Endothelial cell (in vitro differentiated cells): Measurements from ENCODE around the gene MED25. TPM values are rescaled to one million over a fixed set of nuclear protein-coding genes. Genes with fewer than 3 reads are reported as not detected.
A peak's percentile ranks its signal among the peaks of the same experiment; 100 is the strongest.

ENCODE experiments used
- DNase-seq: peaks from one replicate; pipeline ENCODE4 v3.0.0; 2021; ENCODE audit warnings: low spot score
- H3K27ac Mint-ChIP-seq: one replicate; pipeline ENCODE4 v1.8.0; 2021; ENCODE audit warnings: mixed read lengths, inconsistent platforms; ENCODE audit not compliant: unreplicated experiment
- H3K27me3 Mint-ChIP-seq: one replicate; pipeline ENCODE4 v1.8.0; 2021; ENCODE audit warnings: mild to moderate bottlenecking, moderate library complexity, mixed read lengths, inconsistent platforms; ENCODE audit not compliant: unreplicated experiment
- H3K36me3 Mint-ChIP-seq: one replicate; pipeline ENCODE4 v1.8.0; 2021; ENCODE audit warnings: mild to moderate bottlenecking, low read depth, mixed read lengths, inconsistent platforms; ENCODE audit not compliant: unreplicated experiment
- H3K4me1 Mint-ChIP-seq: one replicate; pipeline ENCODE4 v1.8.0; 2021; ENCODE audit warnings: mild to moderate bottlenecking, mixed read lengths, inconsistent platforms; ENCODE audit not compliant: unreplicated experiment
- H3K4me3 Mint-ChIP-seq: one replicate; pipeline ENCODE4 v1.8.0; 2021; ENCODE audit warnings: mild to moderate bottlenecking, mixed read lengths, inconsistent platforms; ENCODE audit not compliant: unreplicated experiment
- H3K9me3 Mint-ChIP-seq: one replicate; pipeline ENCODE4 v1.8.0; 2021; ENCODE audit warnings: mixed read lengths, inconsistent platforms; ENCODE audit not compliant: unreplicated experiment
- total RNA-seq: library from RNA; stranded (reverse); fragmentation: NEBNext Ultra II Directional; extraction: Animal tissue kit (Norgen Biotek cat#: 25700); gene quantifications from one replicate; pipeline ENCODE4 v1.2.1, GENCODE V29; 2021; ENCODE audit not compliant: unreplicated experiment
- TF ChIP-seq, protein P1 (sequence below): fragments of 200-600 bp; sonication (generic); IDR thresholded peaks from one replicate; pipeline ENCODE4 v1.5.0; 2021; ENCODE audit warnings: antibody characterized with exemption; ENCODE audit not compliant: unreplicated experiment

The MED25 gene
- total RNA-seq, 1 donor from 2014 or later = 117 TPM

DNA sequence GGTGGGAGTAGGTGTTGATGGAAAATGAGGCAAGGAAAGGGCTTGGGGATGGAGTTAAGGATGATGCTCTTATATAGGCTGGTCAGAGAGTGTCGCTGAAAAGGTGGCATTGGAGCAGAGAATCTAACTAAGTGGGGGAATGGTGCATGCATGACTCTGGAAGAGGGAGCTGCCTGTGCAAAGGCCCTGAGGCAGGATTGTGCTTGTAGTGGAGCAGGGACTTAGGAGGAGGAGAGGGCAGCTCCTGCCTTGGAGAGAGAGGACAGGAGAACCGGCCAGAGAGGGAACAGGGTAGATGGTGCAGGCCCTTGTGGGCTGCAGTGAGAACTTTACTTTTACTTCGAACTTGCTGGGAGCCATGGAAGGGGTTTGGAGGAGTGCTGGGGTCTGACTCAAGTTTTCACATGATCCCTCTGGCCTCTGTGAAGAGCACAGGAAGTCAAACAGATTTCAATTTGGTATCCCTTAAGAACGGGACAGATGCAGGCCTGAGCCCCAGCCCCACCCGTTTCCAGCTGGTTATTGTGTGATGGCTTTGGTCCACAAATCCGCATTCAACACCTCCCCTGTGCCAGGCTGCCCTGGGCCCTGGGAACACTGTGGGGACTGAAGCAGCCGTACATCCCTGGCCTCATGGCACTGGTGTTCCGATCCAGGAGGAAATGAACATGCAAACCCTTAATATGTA, 44.3 kb upstream of the MED25 start:
- Mint-ChIP-seq H3K27ac (peak overlapping the region; percentile 37), H3K4me1 (peaks cover 9% of the 10 kb centered on the region), H3K9me3 (no peaks in the 10 kb centered on the region), H3K4me3 (peak overlapping the region; percentile 78), H3K27me3 (peaks cover 6% of the 10 kb centered on the region), H3K36me3 (peaks cover 21% of the 10 kb centered on the region)
- TF ChIP-seq, protein P1, sequence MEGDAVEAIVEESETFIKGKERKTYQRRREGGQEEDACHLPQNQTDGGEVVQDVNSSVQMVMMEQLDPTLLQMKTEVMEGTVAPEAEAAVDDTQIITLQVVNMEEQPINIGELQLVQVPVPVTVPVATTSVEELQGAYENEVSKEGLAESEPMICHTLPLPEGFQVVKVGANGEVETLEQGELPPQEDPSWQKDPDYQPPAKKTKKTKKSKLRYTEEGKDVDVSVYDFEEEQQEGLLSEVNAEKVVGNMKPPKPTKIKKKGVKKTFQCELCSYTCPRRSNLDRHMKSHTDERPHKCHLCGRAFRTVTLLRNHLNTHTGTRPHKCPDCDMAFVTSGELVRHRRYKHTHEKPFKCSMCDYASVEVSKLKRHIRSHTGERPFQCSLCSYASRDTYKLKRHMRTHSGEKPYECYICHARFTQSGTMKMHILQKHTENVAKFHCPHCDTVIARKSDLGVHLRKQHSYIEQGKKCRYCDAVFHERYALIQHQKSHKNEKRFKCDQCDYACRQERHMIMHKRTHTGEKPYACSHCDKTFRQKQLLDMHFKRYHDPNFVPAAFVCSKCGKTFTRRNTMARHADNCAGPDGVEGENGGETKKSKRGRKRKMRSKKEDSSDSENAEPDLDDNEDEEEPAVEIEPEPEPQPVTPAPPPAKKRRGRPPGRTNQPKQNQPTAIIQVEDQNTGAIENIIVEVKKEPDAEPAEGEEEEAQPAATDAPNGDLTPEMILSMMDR = no peak
- DNase-seq = no peak

DNA sequence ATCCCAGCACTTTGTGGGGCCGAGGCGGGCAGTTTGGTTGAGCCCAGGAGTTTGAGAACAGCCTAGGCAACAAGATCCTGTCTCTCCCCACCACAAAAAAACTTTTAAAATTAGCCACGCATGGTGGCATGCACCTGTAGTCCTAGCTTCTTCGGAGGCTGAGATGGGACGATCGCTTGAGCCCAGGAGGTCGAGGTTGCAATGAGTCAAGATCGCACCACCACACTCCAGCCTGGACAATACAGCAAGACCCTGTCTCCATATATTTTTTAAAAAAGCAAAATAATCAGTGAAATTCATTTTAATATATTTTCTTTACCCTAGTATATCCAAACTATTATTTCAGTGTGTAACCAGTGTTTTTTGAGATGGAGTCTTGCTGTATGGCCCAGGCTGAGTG, 43.1 kb upstream of the MED25 start:
- no peaks in the 10 kb centered on the region for H3K9me3 Mint-ChIP-seq
- no peak overlapping the region for H3K4me3 Mint-ChIP-seq
- no peak for DNase-seq
- peaks cover 5% of the 10 kb centered on the region for H3K4me1 Mint-ChIP-seq
- peaks cover 23% of the 10 kb centered on the region for H3K36me3 Mint-ChIP-seq
- H3K27ac Mint-ChIP-seq = no peak overlapping the region
- TF ChIP-seq, protein P1 = no peak
- H3K27me3 Mint-ChIP-seq = peaks cover 6% of the 10 kb centered on the region

DNA sequence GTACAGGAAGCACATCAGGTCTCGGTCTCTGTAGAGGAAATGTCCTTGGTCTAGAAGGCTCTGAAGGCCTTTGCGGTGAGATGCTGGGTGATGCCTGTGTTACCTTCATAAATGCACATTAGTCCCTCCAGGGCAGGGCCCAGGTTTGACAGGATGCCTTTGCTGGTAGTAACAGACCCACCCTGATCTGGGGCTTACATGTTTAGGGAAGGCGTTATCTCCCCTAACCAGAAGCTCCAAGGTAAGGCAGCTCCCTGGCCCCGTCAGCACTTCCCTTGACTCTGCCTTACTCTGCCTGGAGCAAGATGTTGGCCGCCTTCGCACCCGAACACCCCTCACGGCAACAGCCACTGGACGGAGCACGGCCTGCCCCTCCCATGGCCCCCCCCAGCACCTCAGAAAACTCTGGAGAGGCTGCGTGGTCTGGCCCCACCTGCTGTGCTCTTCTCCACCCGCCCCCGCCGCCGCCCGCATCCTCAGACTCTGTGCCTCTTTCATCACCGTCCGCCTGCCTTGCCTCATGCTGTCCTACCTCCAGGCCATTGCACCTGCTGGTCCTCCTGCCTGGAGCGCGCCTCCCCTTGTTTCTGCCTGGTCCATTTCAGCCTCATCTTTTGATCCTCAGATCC, 42.2 kb upstream of the MED25 start:
- H3K4me3 Mint-ChIP-seq = peak overlapping the region; percentile 53
- no peak for DNase-seq
- H3K4me1 Mint-ChIP-seq = peaks cover 13% of the 10 kb centered on the region
- peak overlapping the region; percentile 52 for H3K27ac Mint-ChIP-seq
- no peaks in the 10 kb centered on the region for H3K9me3 Mint-ChIP-seq
- TF ChIP-seq, protein P1 = no peak
- peaks cover 32% of the 10 kb centered on the region for H3K36me3 Mint-ChIP-seq
- H3K27me3 Mint-ChIP-seq = peaks cover 11% of the 10 kb centered on the region

DNA sequence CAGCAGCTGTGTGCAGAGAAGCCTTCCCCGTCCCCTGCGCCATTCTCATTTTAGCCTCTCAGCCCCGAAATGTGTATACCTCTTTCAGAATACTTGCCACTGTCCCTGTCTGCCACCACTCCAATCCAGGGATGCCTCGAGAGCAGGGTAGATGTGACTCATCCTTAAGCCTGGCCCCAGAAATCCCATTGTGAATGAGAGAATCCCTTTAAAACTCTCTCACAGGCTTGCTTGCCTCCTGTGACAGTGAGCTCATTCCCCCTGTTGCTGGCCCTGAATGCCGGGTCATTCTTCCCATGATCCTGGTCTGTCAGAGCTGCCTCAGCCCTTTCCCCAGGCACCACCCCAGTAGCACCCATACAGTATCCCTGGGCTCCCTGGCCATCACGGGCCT, 41.7 kb upstream of the MED25 start:
- H3K27ac Mint-ChIP-seq = peak overlapping the region; percentile 6
- no peaks in the 10 kb centered on the region for H3K9me3 Mint-ChIP-seq
- peaks cover 19% of the 10 kb centered on the region for H3K4me1 Mint-ChIP-seq
- H3K4me3 Mint-ChIP-seq = peak overlapping the region; percentile 53
- H3K27me3 Mint-ChIP-seq = peaks cover 11% of the 10 kb centered on the region
- TF ChIP-seq, protein P1 = no peak
- DNase-seq = no peak
- H3K36me3 Mint-ChIP-seq = peaks cover 32% of the 10 kb centered on the region
